AG20443 (cell line): ENCODE measurements around the gene RFX3.

ENCODE experiments used
- DNase-seq: peaks from one replicate; pipeline ENCODE4 v3.0.0; 2012; ENCODE audit warnings: low spot score, mixed read lengths

Gene RFX3

GRCh38 chr9:3205421-3206095 lies 320.2 kb downstream of the RFX3 start:
- no peak for DNase-seq

- DNase-seq, result peak; percentile 42
Measured at GRCh38 chr9:3200331-3200774, 325.4 kb downstream of the RFX3 start.

GRCh38 chr9:3193791-3194190 lies 332.0 kb downstream of the RFX3 start:
- DNase-seq, result no peak

GRCh38 chr9:3191715-3192114 lies 334.1 kb downstream of the RFX3 start:
- DNase-seq, result no peak

- DNase-seq, result no peak
Measured at GRCh38 chr9:3189113-3189861, 336.5 kb downstream of the RFX3 start.

GRCh38 chr9:3186751-3187150 lies 339.1 kb downstream of the RFX3 start:
- DNase-seq, result no peak

GRCh38 chr9:3181049-3181953 lies 344.5 kb downstream of the RFX3 start:
- peak; percentile 22 for DNase-seq

GRCh38 chr9:3180696-3181048 lies 345.1 kb downstream of the RFX3 start:
- DNase-seq, result no peak

- no peak for DNase-seq
Measured at GRCh38 chr9:3179711-3180110, 346.1 kb downstream of the RFX3 start.

- peak; percentile 27 for DNase-seq
Measured at GRCh38 chr9:3177936-3178335, 347.9 kb downstream of the RFX3 start.

- DNase-seq, result no peak
Measured at GRCh38 chr9:3177146-3177761, 348.5 kb downstream of the RFX3 start.

GRCh38 chr9:3173374-3173773 lies 352.4 kb downstream of the RFX3 start:
- DNase-seq, result no peak

GRCh38 chr9:3170819-3171218 lies 355.0 kb downstream of the RFX3 start:
- no peak for DNase-seq
